H4 (cell line): ENCODE data around the gene ABITRAM. TPM values are rescaled to one million over a fixed set of nuclear protein-coding genes. Genes with fewer than 3 reads are reported as not detected.
"Not testable (repeated sequence)": the region's sequence is repeated elsewhere in the genome, so short reads cannot be mapped to it uniquely, and the experiment has no call there.

ENCODE experiments used
- DNase-seq: peaks from one replicate; pipeline ENCODE4 v3.0.0-alpha.2; 2015; ENCODE audit warnings: low spot score
- total RNA-seq: library from RNA; depleted of rRNA; stranded (reverse); fragments of >200 nt; shearing (Covaris generic); gene quantifications from 2 replicates; pipeline ENCODE4 v1.2.3, GENCODE V29; 2014; rRNA removed

Gene ABITRAM
- 6.5 and 8.3 TPM in 2 replicates for total RNA-seq

DNA sequence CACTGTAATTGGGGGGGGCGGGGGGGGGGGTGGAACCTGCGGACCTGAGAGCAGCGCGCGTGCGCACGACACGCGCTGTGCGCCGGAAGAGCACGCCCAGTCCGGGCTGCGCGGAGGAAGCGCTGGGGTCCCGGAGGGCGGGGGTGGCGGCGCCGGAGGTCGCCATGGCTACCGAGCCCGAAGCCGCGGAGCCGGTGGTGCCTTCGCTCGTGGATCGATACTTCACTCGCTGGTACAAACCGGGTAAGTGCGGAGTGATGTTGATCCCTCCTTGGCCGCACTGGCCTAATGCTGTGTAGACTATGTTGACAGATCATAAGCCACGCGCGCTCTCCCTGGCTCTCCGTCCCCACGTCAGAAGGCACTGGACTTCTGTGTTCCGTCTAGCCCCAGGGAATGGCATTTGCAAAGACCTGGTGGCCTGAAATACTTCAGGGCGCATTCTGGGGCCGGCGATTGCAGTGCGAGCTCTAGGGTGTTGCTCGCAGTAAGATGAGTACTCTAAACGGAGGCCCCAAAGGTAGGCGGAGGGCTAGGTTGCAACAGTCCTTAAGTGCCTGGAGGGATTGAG lies at the start of gene ABITRAM:
ABITRAM (plus strand) TSS at position 78 of the 571 bp plus-strand sequence; CDS start at position 165, 87 bp downstream.
- peak; percentile 70 for DNase-seq

GRCh38 chr9:108884701-108885100 lies 49.5 kb upstream of the ABITRAM start:
- DNase-seq: no peak

GRCh38 chr9:108885643-108886348 lies 48.4 kb upstream of the ABITRAM start:
- DNase-seq: peak; percentile 72

- DNase-seq: not testable (repeated sequence)
Measured at GRCh38 chr9:108886594-108887271, 47.5 kb upstream of the ABITRAM start.

GRCh38 chr9:108889649-108890067 lies 44.5 kb upstream of the ABITRAM start:
- peak; percentile 11 for DNase-seq

GRCh38 chr9:108894225-108894997 lies 39.8 kb upstream of the ABITRAM start:
- DNase-seq: no peak

DNA sequence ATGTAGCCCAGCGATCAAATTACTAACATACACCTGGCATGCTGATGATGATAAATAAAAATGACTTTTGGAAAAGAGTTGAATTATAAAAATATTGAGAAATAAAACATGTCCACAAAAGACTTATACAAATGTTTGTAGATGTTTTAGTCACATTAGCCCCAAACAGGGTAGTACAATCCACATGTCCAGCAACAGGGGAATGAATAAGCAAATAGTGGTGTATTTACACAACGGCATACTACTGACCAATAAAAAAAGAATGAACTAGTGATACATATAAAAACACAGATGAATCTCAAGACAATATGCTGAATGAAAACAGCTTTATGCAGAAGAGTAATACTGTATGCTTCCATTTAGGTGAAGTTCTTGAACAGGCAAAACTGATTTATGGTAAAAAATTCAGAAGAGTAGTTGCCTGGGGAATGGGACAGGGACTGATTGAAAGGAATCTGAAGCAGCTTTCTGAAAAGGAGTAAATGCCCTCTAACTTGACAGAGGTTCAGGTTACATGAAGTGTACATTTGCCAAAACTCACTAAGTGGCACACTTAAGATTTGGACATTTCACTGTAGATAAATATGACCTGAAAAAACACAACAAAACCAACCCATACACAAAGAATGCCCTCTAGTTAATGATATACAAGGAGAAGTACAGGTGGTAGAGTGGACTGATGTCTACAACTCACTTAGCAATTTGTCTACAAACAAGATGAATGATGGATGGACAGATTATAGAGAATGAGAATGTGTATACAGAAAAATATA lies 36.7 kb upstream of the ABITRAM start:
- DNase-seq: no peak

DNA sequence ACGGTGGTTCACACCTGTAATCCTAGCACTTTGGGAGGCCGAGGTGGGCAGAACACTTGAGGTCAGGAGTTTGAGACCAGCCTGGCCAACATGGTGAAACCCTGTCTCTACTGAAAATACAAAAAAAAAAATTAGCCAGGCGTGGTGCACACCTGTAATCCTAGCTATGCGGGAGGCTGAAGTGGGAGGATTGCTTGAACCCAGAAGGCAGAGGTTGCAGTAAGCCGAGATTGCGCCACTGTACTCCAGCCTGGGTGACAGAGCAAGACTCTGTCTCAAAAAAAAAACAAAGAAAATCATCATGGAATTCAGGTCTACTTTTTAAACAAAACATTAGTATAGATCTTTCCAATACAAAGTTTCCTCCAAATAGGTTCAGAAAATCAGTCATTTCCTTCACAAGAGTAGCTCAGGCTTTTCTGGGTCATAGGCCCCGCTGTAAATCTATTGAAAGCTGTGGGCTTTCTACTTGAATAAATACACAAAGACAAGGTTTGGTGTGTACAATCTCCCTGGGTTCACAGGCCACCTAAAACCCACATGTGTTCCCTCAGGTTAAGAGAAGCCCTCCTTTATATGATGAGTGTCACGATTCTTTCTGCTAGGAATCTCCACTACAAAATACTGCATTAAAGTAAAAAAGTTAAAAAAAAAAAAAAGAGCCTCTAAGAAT lies 35.0 kb upstream of the ABITRAM start:
- DNase-seq: not testable (repeated sequence)

DNA sequence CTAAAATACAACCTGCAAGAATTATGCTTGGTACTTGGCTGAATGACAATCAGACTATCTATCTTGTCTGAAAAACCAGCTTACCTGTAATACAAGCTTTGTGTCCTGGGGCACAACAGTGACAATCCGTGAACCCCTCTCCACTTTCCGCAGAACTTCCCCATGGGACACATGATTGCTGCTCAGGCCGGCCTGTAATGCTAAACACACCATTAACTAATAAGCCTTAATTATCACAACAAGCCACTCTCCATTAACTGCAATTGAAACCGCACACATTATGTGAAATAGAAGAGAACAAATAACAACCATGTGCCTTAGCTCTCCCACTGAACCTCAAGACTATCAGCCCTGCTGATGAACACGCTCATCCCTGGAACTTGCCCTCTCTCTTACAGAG lies 34.0 kb upstream of the ABITRAM start:
- DNase-seq: no peak

DNA sequence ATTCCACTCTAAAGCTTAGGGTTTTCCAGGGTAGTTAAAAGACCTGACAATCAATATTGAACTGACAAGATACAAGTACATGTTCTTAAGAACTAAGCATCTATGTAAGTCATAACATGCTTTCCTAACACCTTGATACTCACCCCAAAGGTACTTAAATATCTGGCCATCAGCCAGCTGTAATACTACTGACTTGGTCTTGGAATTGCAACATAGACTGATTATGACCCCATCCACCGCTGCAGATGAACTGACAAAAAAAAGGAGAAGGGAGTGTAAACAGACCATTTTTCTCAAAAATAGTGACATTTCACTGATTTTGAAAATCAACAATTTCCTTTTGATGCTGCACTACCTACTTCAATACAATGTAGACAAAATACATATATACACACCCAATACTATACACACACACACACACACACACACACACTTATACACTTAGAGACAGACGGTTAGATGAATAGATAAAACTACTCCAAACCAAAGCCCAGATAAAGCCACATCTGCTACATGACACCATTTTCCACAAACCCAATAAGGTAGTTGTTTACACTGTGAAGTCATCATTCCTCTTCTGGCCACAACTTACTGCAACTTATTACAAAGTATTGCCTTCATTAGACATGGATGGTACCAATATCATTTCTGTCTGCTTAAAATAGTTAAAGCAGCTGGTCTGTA lies 30.6 kb upstream of the ABITRAM start:
- no peak for DNase-seq

DNA sequence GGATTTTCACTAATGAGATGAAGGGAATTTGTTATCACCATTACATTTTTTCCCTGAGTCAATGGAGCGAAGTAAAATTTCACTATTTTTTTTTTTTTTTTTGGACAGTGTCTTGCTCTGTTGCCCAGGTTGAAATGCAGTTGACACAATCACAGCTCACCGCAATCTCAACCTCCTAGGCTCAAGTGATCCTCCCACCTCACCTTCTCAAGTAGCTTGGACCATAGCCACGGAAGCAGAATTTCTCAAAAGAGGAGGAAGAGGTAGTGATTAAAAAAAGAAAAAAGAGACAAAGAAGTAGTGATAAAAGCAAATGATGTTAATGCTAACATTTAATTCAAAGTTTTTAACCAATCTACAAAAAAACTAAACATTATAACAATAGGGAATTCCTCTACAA lies 30.0 kb upstream of the ABITRAM start:
- DNase-seq: no peak

- DNase-seq: no peak
Measured at GRCh38 chr9:108905494-108905893, 28.7 kb upstream of the ABITRAM start.

- no peak for DNase-seq
Measured at GRCh38 chr9:108910402-108910801, 23.8 kb upstream of the ABITRAM start.

- DNase-seq: no peak
Measured at GRCh38 chr9:108910914-108911313, 23.3 kb upstream of the ABITRAM start.

- DNase-seq: no peak
Measured at GRCh38 chr9:108911820-108912219, 22.4 kb upstream of the ABITRAM start.

GRCh38 chr9:108913391-108913790 lies 20.8 kb upstream of the ABITRAM start:
- no peak for DNase-seq

GRCh38 chr9:108919517-108919916 lies 14.7 kb upstream of the ABITRAM start:
- DNase-seq: no peak

DNA sequence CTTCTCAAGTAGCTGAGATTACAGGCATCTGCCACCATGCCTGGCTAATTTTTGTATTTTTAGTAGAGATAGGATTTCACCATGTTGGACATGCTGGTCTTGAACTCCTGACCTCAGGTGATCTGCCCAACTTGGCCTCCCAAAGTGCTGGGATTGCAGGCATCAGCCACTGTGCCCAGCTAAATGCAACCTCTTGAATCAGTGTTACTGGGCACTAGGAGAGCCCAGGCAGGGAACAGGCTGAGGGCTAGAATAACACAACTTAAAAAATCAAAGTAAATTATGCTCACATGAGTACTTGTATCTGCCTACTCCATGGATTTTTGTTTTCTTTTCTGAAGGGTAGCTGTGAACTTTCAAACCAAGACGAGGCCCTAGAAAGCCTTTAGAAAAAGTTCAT lies 13.8 kb upstream of the ABITRAM start:
- not testable (repeated sequence) for DNase-seq

DNA sequence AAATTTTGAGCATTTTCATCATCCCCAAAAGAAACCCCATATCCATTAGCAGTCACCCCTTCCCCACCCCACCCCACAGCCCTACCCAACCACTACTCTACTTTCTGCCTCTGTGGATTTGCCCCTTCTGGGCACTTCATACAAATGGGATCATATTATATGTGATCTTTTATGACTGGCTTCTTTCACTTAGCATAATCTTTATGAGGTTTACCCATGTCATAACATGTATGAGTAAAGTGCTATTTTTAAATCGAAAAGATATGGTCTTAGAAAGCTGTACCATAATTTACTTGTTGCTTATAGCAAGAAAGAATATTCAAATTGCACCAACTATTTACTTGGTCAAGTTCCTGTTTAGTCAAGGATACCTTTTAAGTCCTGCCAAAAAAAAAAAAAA lies 13.0 kb upstream of the ABITRAM start:
- DNase-seq: no peak

- no peak for DNase-seq
Measured at GRCh38 chr9:108924466-108924865, 9.7 kb upstream of the ABITRAM start.
